Astrocyte of the cerebellum (primary cell): ENCODE results near the gene SPTLC2.
"Not testable (repeated sequence)": the region's sequence is repeated elsewhere in the genome, so short reads cannot be mapped to it uniquely, and the experiment has no call there.

Experiments used
- DNase-seq: peaks from one replicate; pipeline ENCODE4 v3.0.0-alpha.2; 2011; ENCODE audit warnings: low read depth
- H3K4me3 ChIP-seq: 2 replicates; pipeline ENCODE4 v1.5.1; 2011; ENCODE audit warnings: mild to moderate bottlenecking, low read depth, low read length, moderate library complexity
- CTCF ChIP-seq: IDR thresholded peaks from 2 replicates; pipeline ENCODE4 v1.5.1; 2012; ENCODE audit warnings: low read length, low read depth, moderate library complexity, mild to moderate bottlenecking; ENCODE audit errors: missing control alignments
- in situ Hi-C: cut with HindIII; loops from 2 replicates; pipeline ENCODE4 v1.10.0; 2017; ENCODE audit warnings: low sequenced_read_pairs

The SPTLC2 gene

GRCh38 chr14:77642407-77642806 lies 26.0 kb upstream of the SPTLC2 start:
- DNase-seq: no peak
- in situ Hi-C loops: no loop called here
- H3K4me3 ChIP-seq: no peak overlapping the region
- no peak for TF ChIP-seq CTCF

GRCh38 chr14:77641534-77642341 lies 25.3 kb upstream of the SPTLC2 start:
- peak overlapping the region; percentile 20 for H3K4me3 ChIP-seq
- no peak for TF ChIP-seq CTCF
- no peak for DNase-seq
- in situ Hi-C loops: no loop called here

- in situ Hi-C loops: no loop called here
- H3K4me3 ChIP-seq: no peak overlapping the region
- TF ChIP-seq CTCF: no peak
- no peak for DNase-seq
Measured at GRCh38 chr14:77640756-77641533, 24.5 kb upstream of the SPTLC2 start.

GRCh38 chr14:77638771-77639171 lies 22.3 kb upstream of the SPTLC2 start:
- H3K4me3 ChIP-seq: no peak overlapping the region
- in situ Hi-C loops: no loop called here
- no peak for DNase-seq
- no peak for TF ChIP-seq CTCF

GRCh38 chr14:77635869-77636268 lies 19.4 kb upstream of the SPTLC2 start:
- H3K4me3 ChIP-seq, in situ Hi-C loops, DNase-seq: not testable (repeated sequence)

GRCh38 chr14:77635466-77635865 lies 19.0 kb upstream of the SPTLC2 start:
- DNase-seq, in situ Hi-C loops, H3K4me3 ChIP-seq: not testable (repeated sequence)

GRCh38 chr14:77630111-77630510 lies 13.7 kb upstream of the SPTLC2 start:
- DNase-seq: no peak
- H3K4me3 ChIP-seq: no peak overlapping the region
- no peak for TF ChIP-seq CTCF
- in situ Hi-C loops: no loop called here
